Epithelial cell of prostate (primary cell): Measurements from ENCODE around the gene RTN4.
A peak's percentile ranks its signal among the peaks of the same experiment; 100 is the strongest.
"Not testable (repeated sequence)": the region's sequence is repeated elsewhere in the genome, so short reads cannot be mapped to it uniquely, and the experiment has no call there.

ENCODE experiments used
- DNase-seq: peaks from one replicate; pipeline ENCODE4 v3.0.0-alpha.2; 2011; ENCODE audit warnings: low read depth, low spot score
- H3K27ac ChIP-seq: fragments of 450-650 bp; 2 replicates; pipeline ENCODE4 v1.5.1; 2017; ENCODE audit warnings: mild to moderate bottlenecking

Gene RTN4

GRCh38 chr2:55013936-55014335, 36.3 kb downstream of the RTN4 start:
- DNase-seq: no peak
- peak overlapping the region; percentile 56 for H3K27ac ChIP-seq

GRCh38 chr2:55012672-55013484, 37.4 kb downstream of the RTN4 start:
- peak overlapping the region; percentile 56 for H3K27ac ChIP-seq

GRCh38 chr2:55011831-55012671, 38.2 kb downstream of the RTN4 start:
- H3K27ac ChIP-seq: peak overlapping the region; percentile 56
- DNase-seq: no peak

More at GRCh38 chr2:55012672-55013484, 37.4 kb downstream of the RTN4 start:
- no peak for DNase-seq

- peak overlapping the region; percentile 56 for H3K27ac ChIP-seq
- no peak for DNase-seq
These were observed 39.3 kb downstream of the RTN4 start for GRCh38 chr2:55010915-55011314.

- H3K27ac ChIP-seq: peak overlapping the region; percentile 56
- peak; percentile 52 for DNase-seq
These were observed 40.1 kb downstream of the RTN4 start for GRCh38 chr2:55010149-55010591.

- peak overlapping the region; percentile 56 for H3K27ac ChIP-seq
- DNase-seq: no peak
These were observed 40.8 kb downstream of the RTN4 start for GRCh38 chr2:55009277-55010060.

- no peak overlapping the region for H3K27ac ChIP-seq
- no peak for DNase-seq
These were observed 43.9 kb downstream of the RTN4 start for GRCh38 chr2:55006306-55006705.

- H3K27ac ChIP-seq: no peak overlapping the region
- DNase-seq: no peak
These were observed 46.3 kb downstream of the RTN4 start for GRCh38 chr2:55003706-55004639.

GRCh38 chr2:55001716-55002115, 48.5 kb downstream of the RTN4 start:
- H3K27ac ChIP-seq: no peak overlapping the region
- no peak for DNase-seq

- no peak overlapping the region for H3K27ac ChIP-seq
- DNase-seq: no peak
These were observed 49.9 kb downstream of the RTN4 start for GRCh38 chr2:55000341-55000740.

- DNase-seq: no peak
- no peak overlapping the region for H3K27ac ChIP-seq
These were observed 51.1 kb downstream of the RTN4 start for GRCh38 chr2:54999182-54999581.

GRCh38 chr2:54997826-54998225, 52.4 kb downstream of the RTN4 start:
- H3K27ac ChIP-seq: no peak overlapping the region
- no peak for DNase-seq

- no peak overlapping the region for H3K27ac ChIP-seq
- no peak for DNase-seq
These were observed 54.7 kb downstream of the RTN4 start for GRCh38 chr2:54995553-54995952.

GRCh38 chr2:54990694-54991093, 59.6 kb downstream of the RTN4 start:
- not testable (repeated sequence) for H3K27ac ChIP-seq, DNase-seq

- no peak overlapping the region for H3K27ac ChIP-seq
- no peak for DNase-seq
These were observed 61.6 kb downstream of the RTN4 start for GRCh38 chr2:54988612-54989011.

- H3K27ac ChIP-seq: peak overlapping the region; percentile 55
- DNase-seq: no peak
These were observed 64.0 kb downstream of the RTN4 start for GRCh38 chr2:54986264-54986663.

- no peak for DNase-seq
- H3K27ac ChIP-seq: peak overlapping the region; percentile 55
These were observed 65.8 kb downstream of the RTN4 start for GRCh38 chr2:54984476-54984875.

GRCh38 chr2:54983345-54984220, 66.7 kb downstream of the RTN4 start:
- DNase-seq: peak; percentile 29
- H3K27ac ChIP-seq: peak overlapping the region; percentile 55
